IPS-18c (cell line): Measurements from ENCODE around the gene SPRR2F.
"Not testable (repeated sequence)": the region's sequence is repeated elsewhere in the genome, so short reads cannot be mapped to it uniquely, and the experiment has no call there.

ENCODE experiments used
- H3K4me3 ChIP-seq: 2 replicates; pipeline ENCODE4 v1.7.0; 2013; ENCODE audit warnings: low read depth, mild to moderate bottlenecking, low read length, moderate library complexity; ENCODE audit not compliant: insufficient read depth
- H3K9me3 ChIP-seq: one replicate; pipeline ENCODE4 v1.6.1; 2013; ENCODE audit warnings: mild to moderate bottlenecking, low read length, moderate library complexity; ENCODE audit not compliant: control insufficient read depth, insufficient read depth

Gene SPRR2F, protein sequence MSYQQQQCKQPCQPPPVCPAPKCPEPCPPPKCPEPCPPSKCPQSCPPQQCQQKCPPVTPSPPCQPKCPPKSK

GRCh38 chr1:153113416-153113815, at the start of gene SPRR2F:
Gene SPRR2F (minus strand): TSS chr1:153113516. CDS start chr1:153112733, 783 bp downstream.
- H3K4me3 ChIP-seq: no peak within 1 kb of the TSS
- H3K9me3 ChIP-seq: peaks cover 2% of the 10 kb centered on the region

GRCh38 chr1:153155541-153155940, 42.2 kb upstream of the SPRR2F start:
- H3K9me3 ChIP-seq: peaks cover 8% of the 10 kb centered on the region
- no peak overlapping the region for H3K4me3 ChIP-seq

- H3K9me3 ChIP-seq: no peaks in the 10 kb centered on the region
- no peak overlapping the region for H3K4me3 ChIP-seq
Observed at GRCh38 chr1:153152481-153152880, 39.2 kb upstream of the SPRR2F start.

DNA sequence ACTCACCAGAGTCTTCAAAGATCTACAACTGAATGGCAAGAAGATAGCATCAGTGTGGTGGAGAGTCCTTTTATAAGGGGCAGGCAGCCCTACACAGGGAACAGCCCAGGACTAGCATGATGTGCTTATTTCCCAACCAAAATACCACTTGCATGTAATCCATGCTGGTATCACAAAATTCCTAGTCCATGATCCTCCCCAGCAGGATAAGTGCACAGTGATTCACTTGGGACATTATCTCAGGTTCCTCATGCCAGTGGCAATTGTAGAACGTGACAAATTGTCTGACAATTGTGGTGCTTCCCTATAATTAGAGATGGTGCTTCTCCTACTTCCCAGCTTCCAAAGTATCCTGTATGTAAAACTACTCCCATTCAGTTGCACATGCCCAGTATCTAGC, 37.5 kb upstream of the SPRR2F start, which contains the start of gene SPRR2G:
TSS of gene SPRR2G (minus strand) at position 45 of the 400 bp plus-strand sequence. CDS start 780 bp downstream, outside the sequence.
- Histone ChIP-seq H3K4me3 (no peak within 1 kb of the TSS), H3K9me3 (no peaks in the 10 kb centered on the region)

- Histone ChIP-seq H3K4me3 (no peak overlapping the region), H3K9me3 (no peaks in the 10 kb centered on the region)
Observed at GRCh38 chr1:153141377-153141776, 28.1 kb upstream of the SPRR2F start.

DNA sequence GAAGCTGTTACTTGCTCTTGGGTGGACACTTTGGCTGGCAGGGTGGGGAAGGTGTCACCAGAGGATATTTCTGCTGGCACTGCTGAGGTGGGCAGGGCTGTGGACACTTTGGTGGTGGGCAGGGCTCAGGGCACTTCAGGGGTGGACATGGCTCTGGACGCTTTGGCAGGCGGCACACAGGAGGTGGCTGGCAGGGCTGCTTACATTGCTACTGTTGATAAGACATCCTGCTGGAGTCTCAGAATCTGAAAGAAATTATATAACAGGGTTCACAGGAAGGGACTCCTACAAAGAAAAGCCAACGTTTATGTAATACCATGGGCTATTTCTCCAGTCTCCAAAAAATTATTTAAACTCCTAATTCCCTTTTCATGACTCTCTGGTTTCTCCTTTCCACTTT, 27.2 kb upstream of the SPRR2F start:
- no peak overlapping the region for H3K4me3 ChIP-seq

DNA sequence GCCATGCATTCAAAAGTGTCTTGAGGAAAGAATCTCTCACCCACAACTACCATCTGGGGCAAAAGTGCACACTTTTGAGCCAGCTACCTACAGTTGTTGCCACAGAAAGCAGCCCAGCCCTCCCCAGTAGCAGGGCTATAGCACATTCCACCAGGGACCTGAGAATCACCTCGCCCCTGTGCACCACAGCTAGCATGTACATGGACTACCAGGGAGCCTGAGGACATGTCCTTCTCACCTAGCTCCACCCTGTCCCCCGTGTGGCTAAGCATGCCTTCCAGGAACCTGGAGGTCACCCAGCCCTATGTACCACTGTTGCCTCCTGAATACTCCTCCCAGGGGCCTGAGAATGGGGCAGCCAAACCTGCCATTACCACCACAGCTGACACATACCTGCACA, 20.4 kb upstream of the SPRR2F start:
- H3K4me3 ChIP-seq: no peak overlapping the region
- no peaks in the 10 kb centered on the region for H3K9me3 ChIP-seq

More for the DNA sequence above, 27.2 kb upstream of the SPRR2F start:
- no peaks in the 10 kb centered on the region for H3K9me3 ChIP-seq

- Histone ChIP-seq H3K4me3 (no peak overlapping the region), H3K9me3 (no peaks in the 10 kb centered on the region)
Observed at GRCh38 chr1:153133267-153133666, 20.0 kb upstream of the SPRR2F start.

- H3K9me3 ChIP-seq, H3K4me3 ChIP-seq: not testable (repeated sequence)
Observed at GRCh38 chr1:153128688-153129087, 15.4 kb upstream of the SPRR2F start.

GRCh38 chr1:153127296-153127695, 14.0 kb upstream of the SPRR2F start:
- H3K4me3 ChIP-seq: no peak overlapping the region
- peaks cover 5% of the 10 kb centered on the region for H3K9me3 ChIP-seq

DNA sequence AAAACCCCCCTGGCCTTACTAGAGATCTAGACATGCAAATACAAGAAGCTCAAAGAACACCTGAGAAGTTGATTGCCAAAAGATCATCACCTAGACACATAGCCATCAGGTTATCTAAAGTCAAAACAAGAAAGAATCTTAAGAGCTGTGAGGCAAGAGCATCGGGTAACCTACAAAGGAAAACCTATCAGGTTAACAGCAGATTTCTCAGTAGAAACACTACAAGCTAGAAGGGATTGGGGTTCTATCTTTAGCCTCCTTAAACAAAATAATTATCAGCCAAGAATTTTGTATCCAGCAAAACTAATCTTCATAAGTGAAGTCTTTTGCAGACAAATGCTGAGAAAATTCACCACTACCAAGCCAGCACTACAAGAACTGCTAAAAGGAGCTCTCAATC, 12.2 kb upstream of the SPRR2F start:
- Histone ChIP-seq H3K4me3 (no peak overlapping the region), H3K9me3 (peaks cover 5% of the 10 kb centered on the region)

DNA sequence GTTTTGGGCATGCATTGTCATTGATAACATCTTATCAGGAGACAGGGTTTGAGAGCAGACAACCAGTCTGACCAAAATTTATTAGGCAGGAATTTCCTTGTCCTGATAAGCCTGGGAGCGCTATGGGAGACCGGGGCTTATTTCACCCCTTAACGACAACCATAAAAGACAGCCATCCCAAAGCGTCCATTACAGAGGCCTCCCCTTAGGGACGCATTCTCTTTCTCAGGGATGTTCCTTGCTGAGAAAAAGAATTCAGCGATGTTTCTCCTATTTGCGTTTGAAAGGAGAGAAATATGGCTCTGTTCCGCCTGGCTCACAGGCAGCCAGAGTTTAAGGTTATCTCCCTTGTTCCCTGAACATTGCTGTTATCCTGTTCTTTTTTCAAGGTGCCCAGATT, 10.5 kb upstream of the SPRR2F start:
- H3K9me3 ChIP-seq, H3K4me3 ChIP-seq: not testable (repeated sequence)

DNA sequence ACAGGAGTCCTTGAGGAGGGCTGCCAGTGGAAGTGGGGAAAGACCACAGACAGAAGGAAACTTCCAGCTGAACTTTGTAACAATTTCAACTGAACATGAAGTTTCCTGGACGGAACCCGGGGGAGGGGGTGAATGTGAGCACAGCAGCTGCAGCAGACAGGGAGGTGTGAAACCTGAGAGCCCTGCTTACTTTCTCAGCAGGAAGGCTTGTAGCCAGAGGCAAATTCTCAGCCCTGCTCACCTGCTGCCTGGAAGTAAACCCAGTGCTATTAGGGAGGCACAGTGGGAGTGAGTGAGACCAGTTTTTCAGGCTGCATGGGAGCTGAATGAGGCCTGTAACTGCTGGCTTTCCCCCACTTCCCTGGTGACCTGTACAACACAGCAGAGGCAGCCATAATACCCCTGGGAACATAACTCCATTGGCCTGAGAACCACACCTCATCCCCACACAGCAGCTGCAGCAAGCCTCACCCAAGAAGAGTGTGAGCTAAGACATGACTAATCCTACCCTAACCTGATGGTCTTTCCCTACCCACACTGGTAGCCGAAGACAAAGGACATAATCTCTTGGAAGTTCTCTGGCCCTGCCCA, 9.6 kb upstream of the SPRR2F start:
- H3K4me3 ChIP-seq: no peak overlapping the region

DNA sequence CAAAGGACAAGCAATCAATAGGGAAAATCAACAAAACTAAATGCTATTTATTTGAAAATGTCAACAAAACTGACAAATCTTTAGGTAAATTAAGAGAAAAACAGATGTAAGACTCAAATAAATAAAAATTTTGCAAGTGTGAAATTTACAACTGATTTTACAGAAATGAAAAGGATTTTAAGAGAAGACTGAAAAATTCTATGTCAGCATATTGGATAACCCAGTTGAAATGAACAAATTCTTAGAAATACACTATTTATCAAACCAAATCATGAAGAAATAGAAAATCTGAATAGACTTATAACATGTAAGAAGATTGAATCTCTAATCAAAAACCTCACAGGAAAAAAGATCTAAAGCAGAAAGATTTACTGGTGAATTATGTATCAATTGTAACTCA, 7.6 kb upstream of the SPRR2F start:
- Histone ChIP-seq H3K4me3 (no peak overlapping the region), H3K9me3 (peaks cover 5% of the 10 kb centered on the region)

More for the DNA sequence above, 9.6 kb upstream of the SPRR2F start:
- H3K9me3 ChIP-seq: peaks cover 5% of the 10 kb centered on the region

DNA sequence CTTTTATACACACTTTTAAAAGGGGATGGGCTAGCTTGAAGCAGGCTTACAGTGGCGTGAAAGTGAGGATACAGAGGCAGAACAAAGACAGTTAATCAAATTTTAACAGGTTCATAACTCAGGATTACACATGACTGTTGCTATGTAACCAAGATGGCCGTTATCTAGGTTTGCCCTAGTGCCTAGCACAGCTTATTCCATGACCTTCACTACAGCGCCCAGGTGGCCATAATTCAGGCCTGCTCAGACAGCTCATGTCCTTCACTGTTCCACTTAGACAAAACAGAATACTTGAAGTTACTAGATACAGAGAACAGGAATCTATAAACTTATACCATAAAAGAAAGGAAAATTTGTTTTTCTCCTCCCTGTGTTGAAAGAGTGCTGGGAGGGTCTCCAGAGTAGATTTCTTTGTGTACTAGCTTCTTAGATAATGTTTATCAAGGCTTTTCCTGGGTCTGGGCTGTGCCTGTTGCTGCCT, 6.2 kb upstream of the SPRR2F start:
- peaks cover 4% of the 10 kb centered on the region for H3K9me3 ChIP-seq

DNA sequence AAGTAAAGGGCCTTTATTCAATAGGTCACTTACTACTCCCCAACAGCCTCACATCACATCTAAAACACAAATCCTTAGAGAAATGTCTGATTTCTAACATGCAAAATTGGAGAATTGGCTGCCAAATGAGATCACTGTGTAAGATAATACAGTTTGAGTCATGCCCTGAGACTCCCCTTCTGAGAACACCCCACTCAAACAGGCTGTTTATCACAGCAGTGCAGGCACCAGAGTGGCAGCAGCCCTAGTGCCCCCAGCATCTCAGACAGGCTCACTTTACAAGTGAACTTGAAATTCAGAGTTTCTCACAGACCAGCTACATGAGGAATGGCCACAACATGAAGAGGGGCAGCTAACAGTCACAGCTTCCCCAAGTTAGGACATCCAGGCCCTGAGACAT, 1.9 kb upstream of the SPRR2F start:
- not testable (repeated sequence) for H3K4me3 ChIP-seq, H3K9me3 ChIP-seq

More for the DNA sequence above, 6.2 kb upstream of the SPRR2F start:
- no peak overlapping the region for H3K4me3 ChIP-seq

DNA sequence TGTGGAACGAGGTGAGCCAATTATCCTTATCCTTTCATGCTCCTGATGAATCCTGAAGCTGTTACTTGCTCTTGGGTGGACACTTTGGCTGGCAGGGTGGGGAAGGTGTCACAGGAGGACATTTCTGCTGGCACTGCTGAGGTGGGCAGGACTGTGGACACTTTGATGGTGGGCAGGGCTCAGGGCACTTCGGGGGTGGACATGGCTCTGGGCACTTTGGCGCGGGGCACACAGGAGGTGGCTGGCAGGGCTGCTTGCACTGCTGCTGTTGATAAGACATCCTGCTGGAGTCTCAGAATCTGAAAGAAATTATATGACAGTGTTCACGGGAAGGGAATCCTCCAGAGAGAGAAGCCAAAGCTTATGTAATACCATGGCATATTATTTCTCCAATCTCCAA, 862 bp downstream of the SPRR2F start:
- not testable (repeated sequence) for H3K9me3 ChIP-seq, H3K4me3 ChIP-seq

DNA sequence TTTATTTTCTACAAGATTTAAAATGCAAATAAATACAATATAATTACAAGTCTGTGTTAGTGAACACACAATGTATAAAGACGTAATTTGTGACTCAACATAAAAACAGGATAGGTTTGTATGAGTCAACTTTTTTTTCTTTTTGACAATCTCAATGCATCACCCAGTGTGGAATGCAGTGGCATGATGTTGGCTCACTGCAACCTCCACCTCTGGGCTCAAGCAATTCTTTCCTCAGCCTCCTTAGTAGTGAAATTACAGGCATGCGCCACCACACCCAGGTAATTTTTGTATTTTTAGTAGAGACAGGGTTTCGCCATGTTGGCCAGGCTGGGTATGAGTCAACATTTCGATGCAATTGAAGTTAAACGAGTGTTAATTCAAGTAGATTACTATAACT, 13.1 kb downstream of the SPRR2F start:
- Histone ChIP-seq H3K4me3 (no peak overlapping the region), H3K9me3 (no peaks in the 10 kb centered on the region)
